ENCODE results near the gene CUBN. TPM values are rescaled to one million over a fixed set of nuclear protein-coding genes. Genes with fewer than 3 reads are reported as not detected.

CUBN gene
- total RNA-seq, 1 experiment from 2014 or later, result 0.80 TPM

DNA sequence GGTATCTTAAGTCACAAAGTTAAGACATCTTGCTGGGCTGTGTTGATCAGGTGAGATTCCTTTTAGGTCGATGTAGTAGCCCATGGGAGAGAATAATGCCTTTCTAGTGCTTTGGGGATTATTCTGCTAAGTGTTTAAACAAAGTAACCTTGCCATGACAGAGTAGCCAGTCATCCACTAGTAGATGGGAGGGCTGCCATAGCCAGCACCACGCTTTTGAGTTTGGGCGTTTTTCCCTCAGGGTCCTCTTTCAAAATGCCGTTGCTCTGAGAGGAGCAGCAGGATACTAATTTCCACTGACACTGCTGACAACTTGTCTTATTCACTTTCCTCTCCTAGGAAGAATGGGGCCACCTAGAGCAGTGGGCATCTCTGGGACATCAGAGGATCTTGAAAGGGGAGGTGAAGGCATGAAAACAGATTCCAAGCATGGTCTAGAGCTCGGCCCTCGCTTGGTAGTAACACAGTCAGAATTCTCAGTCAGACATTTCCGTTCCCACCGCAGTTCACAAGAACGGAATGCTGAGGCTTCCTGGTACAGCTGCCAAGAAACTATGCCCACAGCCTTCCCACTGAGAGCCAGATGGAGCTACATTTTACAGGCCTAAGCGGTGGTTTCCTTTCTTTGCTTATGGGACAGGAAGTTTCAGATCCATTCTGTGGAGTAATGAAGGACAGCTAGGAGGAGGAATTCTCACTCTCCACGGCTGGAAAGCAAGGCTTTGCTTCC is 297.1 kb downstream of the CUBN start:
- Histone ChIP-seq H3K4me3 (ENCODE audit: low read length) (no peak overlapping the region), H3K27ac (ENCODE audit: low read length) (peak overlapping the region; percentile 58), H3K79me2 (ENCODE audit: low read length) (no peaks in the 10 kb centered on the region), H3K4me1 (ENCODE audit: insufficient read depth, low read length) (peaks cover 12% of the 10 kb centered on the region; the same call in 1 of the 2 replicates), H3K9me2 (replicated peaks; ENCODE audit: low read length) (no peaks in the 10 kb centered on the region), H3K4me2 (ENCODE audit: low read length) (peak overlapping the region; percentile 6; the same call in 1 of the 2 replicates), H3F3A (ENCODE audit: low read length, unreplicated experiment) (no peaks in the 10 kb centered on the region), H3K27me3 (ENCODE audit: low read length) (no peaks in the 10 kb centered on the region), H3K9me3 (ENCODE audit: low read length) (no peaks in the 10 kb centered on the region), H2AFZ (ENCODE audit: low read length) (peak overlapping the region; percentile 37; the same call in 1 of the 2 replicates), H4K20me1 (ENCODE audit: low read length) (no peaks in the 10 kb centered on the region), H3K36me3 (ENCODE audit: low read depth, low read length) (no peaks in the 10 kb centered on the region), H3K9ac (ENCODE audit: low read length) (no peak overlapping the region; the same call in 1 of the 2 replicates)
- POLR2A ChIA-PET (ENCODE audit: unreplicated experiment), result interaction anchor here (0.6 kb wide), 2 partner anchors 16 to 530 kb away, joined by 3 read pairs; no protein-coding TSS in a partner anchor
- no peak for TF ChIP-seq EZH2phosphoT487 (IDR thresholded peaks at IDR 0.05; ENCODE audit: borderline replicate concordance, low read length)
- TF ChIP-seq, protein P1, sequence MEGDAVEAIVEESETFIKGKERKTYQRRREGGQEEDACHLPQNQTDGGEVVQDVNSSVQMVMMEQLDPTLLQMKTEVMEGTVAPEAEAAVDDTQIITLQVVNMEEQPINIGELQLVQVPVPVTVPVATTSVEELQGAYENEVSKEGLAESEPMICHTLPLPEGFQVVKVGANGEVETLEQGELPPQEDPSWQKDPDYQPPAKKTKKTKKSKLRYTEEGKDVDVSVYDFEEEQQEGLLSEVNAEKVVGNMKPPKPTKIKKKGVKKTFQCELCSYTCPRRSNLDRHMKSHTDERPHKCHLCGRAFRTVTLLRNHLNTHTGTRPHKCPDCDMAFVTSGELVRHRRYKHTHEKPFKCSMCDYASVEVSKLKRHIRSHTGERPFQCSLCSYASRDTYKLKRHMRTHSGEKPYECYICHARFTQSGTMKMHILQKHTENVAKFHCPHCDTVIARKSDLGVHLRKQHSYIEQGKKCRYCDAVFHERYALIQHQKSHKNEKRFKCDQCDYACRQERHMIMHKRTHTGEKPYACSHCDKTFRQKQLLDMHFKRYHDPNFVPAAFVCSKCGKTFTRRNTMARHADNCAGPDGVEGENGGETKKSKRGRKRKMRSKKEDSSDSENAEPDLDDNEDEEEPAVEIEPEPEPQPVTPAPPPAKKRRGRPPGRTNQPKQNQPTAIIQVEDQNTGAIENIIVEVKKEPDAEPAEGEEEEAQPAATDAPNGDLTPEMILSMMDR (conservative IDR thresholded peaks at IDR 0.05; ENCODE audit: low read depth, low read length), result no peak
- no peak for TF ChIP-seq EZH2 (IDR thresholded peaks at IDR 0.05; ENCODE audit: low read length, unreplicated experiment)
- DNase-seq, result peak; percentile 57
- peak; percentile 57 for ATAC-seq
- intact Hi-C loops (cut with micrococcal nuclease), result no loop called here
- CTCF ChIA-PET, result interaction anchor here (0.6 kb wide), 1 partner anchor 18 kb away, joined by 3 read pairs; no protein-coding TSS in a partner anchor
- BruUV-seq (replicated peaks), result no TSS peak

DNA sequence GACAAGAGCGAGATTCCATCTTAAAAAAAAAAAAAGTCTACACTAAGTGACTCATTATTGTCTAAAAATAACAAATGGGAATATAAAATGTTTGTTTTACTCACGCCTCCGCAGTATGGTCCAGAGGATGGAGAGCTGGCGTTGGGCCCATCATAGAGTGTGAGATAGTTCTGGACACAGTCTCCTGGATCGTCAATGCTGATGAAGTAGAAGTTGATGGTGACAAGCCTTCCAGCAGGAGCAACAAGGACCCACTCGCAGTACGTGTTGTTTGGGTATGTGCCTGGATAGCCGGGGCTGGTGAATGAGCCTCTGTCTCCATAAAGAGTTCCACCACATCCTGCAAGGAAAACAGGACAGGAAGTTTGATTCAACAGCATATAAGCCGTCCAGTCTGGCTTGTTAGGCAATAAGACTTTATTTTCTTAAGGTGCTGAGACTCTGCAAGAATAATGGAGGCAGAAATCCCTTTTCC is 300.9 kb downstream of the CUBN start:
- peak overlapping the region; percentile 28 for H3K4me2 ChIP-seq (ENCODE audit: low read length)
- no peaks in the 10 kb centered on the region for H4K20me1 ChIP-seq (ENCODE audit: low read length)
- peak overlapping the region; percentile 57 for H3K27ac ChIP-seq (ENCODE audit: low read length)
- H3K79me2 ChIP-seq (ENCODE audit: low read length), result no peaks in the 10 kb centered on the region
- H3K9me3 ChIP-seq (ENCODE audit: low read length), result no peaks in the 10 kb centered on the region
- H3K4me1 ChIP-seq (ENCODE audit: insufficient read depth, low read length), result peaks cover 12% of the 10 kb centered on the region; the same call in 1 of the 2 replicates
- POLR2A ChIA-PET (ENCODE audit: unreplicated experiment), result interaction anchor here (0.7 kb wide), 1 partner anchor 63 kb away, joined by 10 read pairs; no protein-coding TSS in a partner anchor
- TF ChIP-seq, protein P1 (conservative IDR thresholded peaks at IDR 0.05; ENCODE audit: low read depth, low read length), result no peak
- TF ChIP-seq EZH2 (IDR thresholded peaks at IDR 0.05; ENCODE audit: low read length, unreplicated experiment) (no peak), EZH2phosphoT487 (IDR thresholded peaks at IDR 0.05; ENCODE audit: borderline replicate concordance, low read length) (no peak)
- DNase-seq (peak; percentile 53), ATAC-seq (peak; percentile 75)
- no peaks in the 10 kb centered on the region for H3K27me3 ChIP-seq (ENCODE audit: low read length)
- 0 out of 2 replicates have a peak overlapping the region, but pooled peaks have one; percentile 30 for H3K4me3 ChIP-seq (ENCODE audit: low read length)
- no peaks in the 10 kb centered on the region for H3K9me2 ChIP-seq (replicated peaks; ENCODE audit: low read length)
- H3F3A ChIP-seq (ENCODE audit: low read length, unreplicated experiment), result no peaks in the 10 kb centered on the region
- intact Hi-C loops (cut with micrococcal nuclease), result loop anchor here (1.0 to 5.0 kb wide), 3 partner anchors 15 to 769 kb away; no protein-coding TSS in a partner anchor
- no peaks in the 10 kb centered on the region for H3K36me3 ChIP-seq (ENCODE audit: low read depth, low read length)
- H2AFZ ChIP-seq (ENCODE audit: low read length), result 0 out of 2 replicates have a peak overlapping the region, but pooled peaks have one; percentile 53
- H3K9ac ChIP-seq (ENCODE audit: low read length), result peak overlapping the region; percentile 44; the same call in 1 of the 2 replicates
- no TSS peak for BruUV-seq (replicated peaks)
- CTCF ChIA-PET, result no interaction called here
